ENCODE data around the gene PRSS50.

The PRSS50 gene

DNA sequence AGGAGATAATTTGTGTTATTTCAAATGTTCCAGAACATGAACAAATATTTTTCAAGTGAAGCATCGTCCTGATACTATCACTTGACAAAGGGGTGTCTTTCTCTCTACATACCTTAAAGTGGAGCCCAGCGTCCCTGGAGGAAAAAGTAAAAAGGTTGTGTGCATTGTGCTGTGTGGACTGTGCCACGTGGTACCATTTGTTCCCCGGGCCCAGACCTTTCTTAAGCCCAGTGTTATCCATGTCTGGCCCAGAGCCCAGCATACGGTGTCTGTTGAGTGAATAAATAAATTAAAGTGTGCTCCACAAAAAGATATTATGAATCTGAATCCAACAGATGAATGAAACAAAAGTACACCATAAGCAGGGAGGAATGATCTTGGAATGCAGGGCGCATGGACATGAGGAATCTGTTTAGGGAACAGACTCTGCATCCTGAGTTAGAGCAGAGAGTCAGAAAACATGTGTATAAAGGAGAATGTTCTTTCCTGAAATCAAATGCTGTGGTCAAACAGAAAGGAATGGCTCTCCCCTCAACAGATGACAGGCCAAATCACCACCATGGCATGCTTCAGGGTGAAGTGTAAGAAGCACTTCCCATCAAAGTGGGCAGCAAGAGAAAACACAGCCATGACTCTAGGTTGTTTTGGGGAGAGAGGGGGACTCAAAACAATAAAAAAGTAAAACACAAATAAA, 8.1 kb upstream of the PRSS50 start:
- FAIRE-seq: no peak
- TF ChIP-seq, protein P1, sequence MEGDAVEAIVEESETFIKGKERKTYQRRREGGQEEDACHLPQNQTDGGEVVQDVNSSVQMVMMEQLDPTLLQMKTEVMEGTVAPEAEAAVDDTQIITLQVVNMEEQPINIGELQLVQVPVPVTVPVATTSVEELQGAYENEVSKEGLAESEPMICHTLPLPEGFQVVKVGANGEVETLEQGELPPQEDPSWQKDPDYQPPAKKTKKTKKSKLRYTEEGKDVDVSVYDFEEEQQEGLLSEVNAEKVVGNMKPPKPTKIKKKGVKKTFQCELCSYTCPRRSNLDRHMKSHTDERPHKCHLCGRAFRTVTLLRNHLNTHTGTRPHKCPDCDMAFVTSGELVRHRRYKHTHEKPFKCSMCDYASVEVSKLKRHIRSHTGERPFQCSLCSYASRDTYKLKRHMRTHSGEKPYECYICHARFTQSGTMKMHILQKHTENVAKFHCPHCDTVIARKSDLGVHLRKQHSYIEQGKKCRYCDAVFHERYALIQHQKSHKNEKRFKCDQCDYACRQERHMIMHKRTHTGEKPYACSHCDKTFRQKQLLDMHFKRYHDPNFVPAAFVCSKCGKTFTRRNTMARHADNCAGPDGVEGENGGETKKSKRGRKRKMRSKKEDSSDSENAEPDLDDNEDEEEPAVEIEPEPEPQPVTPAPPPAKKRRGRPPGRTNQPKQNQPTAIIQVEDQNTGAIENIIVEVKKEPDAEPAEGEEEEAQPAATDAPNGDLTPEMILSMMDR (IDR thresholded peaks at IDR 0.05; ENCODE audit: insufficient read depth, missing control alignments): no peak
- no peak for DNase-seq (ENCODE audit: insufficient read length, low spot score)

DNA sequence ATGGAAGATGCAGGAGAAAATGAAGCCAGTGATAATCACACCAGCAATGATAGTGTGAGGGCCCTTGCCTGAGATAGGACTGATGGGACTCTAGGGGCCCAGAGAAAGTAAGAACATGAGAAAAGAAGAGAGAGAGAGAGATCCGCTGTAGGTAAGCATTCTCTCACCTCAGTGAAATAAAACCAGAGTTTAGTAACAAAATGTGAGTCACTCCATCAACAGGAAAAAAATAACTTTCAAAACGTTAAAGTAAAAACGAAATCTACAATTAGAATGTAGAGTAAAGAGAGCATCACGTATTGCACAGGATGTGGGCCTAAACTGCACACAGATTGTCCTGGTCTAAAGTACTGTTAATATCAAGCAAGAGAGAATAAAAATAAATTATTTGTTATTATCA, 6.8 kb upstream of the PRSS50 start:
- TF ChIP-seq, protein P1 (IDR thresholded peaks at IDR 0.05; ENCODE audit: insufficient read depth, missing control alignments): no peak
- DNase-seq (ENCODE audit: insufficient read length, low spot score) (no peak), FAIRE-seq (no peak)

- DNase-seq (ENCODE audit: insufficient read length, low spot score) (no peak), FAIRE-seq (no peak)
- TF ChIP-seq, protein P1 (IDR thresholded peaks at IDR 0.05; ENCODE audit: insufficient read depth, missing control alignments): no peak
Measured at GRCh38 chr3:46722443-46722842, 4.8 kb upstream of the PRSS50 start.

DNA sequence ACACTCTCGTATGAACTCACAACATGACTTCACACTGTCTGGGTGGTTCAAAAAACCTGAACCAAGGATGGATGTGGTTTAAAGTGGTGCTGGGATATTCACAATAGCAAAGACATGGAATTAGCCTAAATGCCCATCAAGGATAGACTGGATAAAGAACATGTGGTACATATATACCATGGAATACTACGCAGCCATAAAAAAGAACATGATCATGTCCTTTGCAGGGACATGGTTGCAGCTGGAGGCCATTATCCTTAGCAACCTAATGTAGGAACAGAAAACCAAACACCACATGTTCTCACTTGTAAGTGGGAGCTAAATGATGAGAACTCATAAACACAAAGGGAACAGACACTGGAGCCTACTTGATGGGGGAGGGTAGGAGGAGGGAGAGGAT, 3.3 kb upstream of the PRSS50 start:
- DNase-seq (ENCODE audit: insufficient read length, low spot score) (no peak), FAIRE-seq (no peak)
- TF ChIP-seq, protein P1 (IDR thresholded peaks at IDR 0.05; ENCODE audit: insufficient read depth, missing control alignments): no peak

DNA sequence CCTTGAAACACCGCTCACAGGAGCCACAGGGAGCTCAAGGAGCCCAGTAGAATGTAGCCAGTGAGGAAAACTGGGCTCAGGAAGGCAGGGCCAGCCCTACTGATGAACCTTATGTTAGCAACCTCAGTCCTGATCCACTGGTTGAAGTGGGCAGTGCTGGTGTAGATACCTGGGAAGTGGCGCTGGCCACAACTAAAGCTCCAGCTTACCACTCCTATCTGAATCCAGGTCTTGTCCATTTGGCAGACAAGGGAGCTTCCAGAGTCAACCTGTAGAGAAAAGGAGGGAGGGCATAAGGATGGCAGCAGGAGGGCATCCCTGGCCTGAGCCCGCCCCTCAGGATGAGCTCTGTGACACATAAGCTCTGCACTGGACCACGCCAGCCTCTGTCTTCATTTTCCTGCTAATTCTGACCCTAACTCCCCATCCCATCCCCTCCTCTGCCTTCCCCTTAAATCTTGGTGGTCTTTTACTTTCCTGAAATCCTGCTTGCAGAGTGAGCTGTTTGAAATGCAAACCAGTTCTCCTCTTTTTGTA, 2.1 kb upstream of the PRSS50 start:
- DNase-seq (ENCODE audit: insufficient read length, low spot score) (no peak), FAIRE-seq (no peak)
- TF ChIP-seq, protein P1 (IDR thresholded peaks at IDR 0.05; ENCODE audit: insufficient read depth, missing control alignments): no peak

- TF ChIP-seq, protein P1 (IDR thresholded peaks at IDR 0.05; ENCODE audit: insufficient read depth, missing control alignments): no peak
- FAIRE-seq (no peak), DNase-seq (ENCODE audit: insufficient read length, low spot score) (no peak)
Measured at GRCh38 chr3:46719044-46719565, 1.4 kb upstream of the PRSS50 start.
